NCI-H446 (cell line): ENCODE measurements around the gene NOP58.
"Not testable (repeated sequence)": the region's sequence is repeated elsewhere in the genome, so short reads cannot be mapped to it uniquely, and the experiment has no call there.

ENCODE experiments used
- DNase-seq, 2 experiments: peaks; one replicate each; lab custom pipeline; 2025; lab: John Stamatoyannopoulos, UW

Gene NOP58, protein sequence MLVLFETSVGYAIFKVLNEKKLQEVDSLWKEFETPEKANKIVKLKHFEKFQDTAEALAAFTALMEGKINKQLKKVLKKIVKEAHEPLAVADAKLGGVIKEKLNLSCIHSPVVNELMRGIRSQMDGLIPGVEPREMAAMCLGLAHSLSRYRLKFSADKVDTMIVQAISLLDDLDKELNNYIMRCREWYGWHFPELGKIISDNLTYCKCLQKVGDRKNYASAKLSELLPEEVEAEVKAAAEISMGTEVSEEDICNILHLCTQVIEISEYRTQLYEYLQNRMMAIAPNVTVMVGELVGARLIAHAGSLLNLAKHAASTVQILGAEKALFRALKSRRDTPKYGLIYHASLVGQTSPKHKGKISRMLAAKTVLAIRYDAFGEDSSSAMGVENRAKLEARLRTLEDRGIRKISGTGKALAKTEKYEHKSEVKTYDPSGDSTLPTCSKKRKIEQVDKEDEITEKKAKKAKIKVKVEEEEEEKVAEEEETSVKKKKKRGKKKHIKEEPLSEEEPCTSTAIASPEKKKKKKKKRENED

DNA sequence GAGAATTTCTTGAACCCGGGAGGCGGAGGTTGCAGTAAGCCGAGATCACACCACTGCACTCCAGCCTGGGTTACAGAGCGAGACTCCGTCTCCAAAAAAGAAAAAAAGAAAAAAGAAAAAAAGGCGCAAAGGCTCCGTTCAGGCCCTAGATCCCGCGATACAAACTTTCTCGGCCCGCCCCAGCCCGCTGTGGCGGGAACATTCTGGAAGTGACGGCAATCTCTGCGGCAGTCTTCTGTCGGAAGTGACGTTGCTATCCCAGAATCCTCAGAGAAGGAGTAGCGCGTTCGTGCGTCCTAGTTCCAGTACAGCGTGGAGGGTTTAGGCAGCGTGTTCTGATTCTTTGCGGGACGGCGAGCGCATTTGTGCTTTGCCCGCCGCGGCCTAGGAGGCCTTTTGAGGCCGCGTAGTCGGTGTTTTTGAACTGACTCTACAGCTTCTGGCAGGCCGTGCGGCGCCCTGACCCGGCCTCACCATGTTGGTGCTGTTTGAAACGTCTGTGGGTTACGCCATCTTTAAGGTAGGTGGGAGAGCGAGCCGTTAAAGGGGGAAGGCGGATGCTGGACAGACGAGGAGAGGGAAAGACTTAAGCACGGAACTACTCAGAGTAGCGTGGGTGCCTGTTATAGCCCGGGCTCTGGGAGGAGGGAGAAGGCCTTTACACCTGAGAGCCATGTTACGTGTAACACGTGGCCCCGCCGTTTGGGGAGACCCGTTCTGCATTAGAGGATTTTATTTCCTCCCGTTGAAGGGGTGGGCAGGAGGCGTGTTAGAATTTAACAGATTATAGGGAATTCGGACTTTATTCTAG, at the start of gene NOP58:
TSS of gene NOP58 (plus strand) at position 297 of the 811 bp plus-strand sequence. CDS start at position 476, 179 bp downstream.
- DNase-seq = peak; percentile 87 to 97

DNA sequence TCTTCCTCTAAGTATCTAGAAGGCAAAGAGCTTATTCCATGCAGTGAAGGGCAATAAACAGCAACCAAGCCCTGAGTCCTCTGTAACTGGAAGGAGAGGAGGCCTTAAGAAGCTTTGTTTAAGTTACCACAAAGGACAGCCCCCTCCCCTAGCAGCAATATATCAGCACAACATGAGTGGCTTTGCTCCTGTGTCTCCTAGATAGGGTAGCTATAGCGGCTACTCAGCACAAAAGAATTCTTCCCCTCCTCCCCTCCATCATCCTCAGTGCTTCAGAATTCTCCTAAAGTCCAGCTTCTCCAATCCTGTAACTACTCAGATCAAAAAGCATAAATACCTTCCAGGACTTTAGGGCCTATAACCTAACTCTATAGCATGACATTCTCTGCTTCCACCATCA, 43.7 kb upstream of the NOP58 start:
- no peak for DNase-seq

DNA sequence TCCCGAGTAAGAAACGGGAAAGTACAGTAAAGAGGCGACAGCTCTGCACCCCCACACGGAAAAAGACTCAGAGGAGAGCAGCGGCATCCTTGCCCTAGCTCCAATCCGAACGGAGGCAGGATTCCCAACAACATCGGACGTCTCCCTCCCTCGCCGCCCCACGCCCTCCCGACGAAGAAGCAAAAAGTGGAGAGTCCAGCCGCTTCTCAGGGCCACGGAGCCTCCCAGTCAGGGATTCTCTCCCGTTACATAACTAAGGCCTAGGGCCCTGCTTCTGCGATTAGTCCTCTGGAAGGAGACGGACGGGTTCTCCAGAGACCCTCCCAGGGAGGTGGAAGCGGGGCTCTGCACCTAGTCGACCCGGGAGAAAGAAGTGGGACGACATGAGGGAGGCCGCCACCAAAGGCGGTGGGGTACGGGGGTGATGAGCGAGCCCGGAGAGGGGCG, 27.8 kb upstream of the NOP58 start:
- no peak for DNase-seq

DNA sequence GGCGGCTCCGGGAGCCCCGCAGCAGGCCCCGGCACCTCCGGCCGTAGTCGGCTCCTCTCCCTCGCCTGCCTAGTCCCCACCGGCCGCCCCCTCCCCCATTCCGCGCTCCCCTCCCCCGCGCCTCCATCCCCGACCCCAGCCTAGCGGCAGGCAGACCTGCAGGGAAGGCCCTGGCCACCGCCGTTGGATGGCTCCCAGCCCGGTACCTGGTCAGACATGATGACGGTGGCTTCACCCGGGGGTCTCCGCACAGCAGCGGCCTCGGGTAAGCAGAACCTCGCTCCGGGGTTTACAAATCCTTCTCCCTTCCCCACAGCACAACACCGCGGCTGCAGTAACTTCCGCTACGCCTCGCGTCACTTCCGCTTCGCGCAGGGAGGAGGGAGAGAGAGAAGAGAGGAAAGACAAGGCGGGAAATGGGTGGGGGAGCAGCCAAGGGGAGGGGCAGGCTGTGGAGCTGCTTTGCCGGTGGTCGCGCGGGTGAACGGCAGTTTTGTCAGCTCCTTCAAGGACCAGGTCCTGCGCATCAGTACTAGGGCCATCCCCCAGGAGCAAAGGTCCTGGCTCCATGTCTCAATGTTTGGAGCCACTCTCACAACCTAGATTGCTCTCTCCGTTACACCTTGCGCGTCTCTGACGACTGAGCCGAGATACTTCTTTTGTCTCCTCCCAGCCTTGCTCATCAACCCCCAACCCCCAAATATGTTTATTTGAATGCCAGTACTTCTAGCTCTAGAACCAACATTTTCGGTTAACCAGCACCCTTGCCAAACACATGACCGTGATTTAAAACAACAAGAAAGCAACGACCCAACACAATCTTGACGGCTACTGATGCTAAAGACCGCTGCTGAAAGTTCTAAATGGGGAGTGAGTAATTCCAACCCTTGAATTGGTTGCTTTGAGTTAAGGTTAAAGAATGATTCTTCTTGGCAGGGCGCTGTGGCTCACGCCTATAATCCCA, 27.0 kb upstream of the NOP58 start, which contains the start of gene SUMO1:
TSS of gene SUMO1 (minus strand) at position 364 of the 964 bp plus-strand sequence. CDS start at position 218, 146 bp downstream.
- peak; percentile 89 to 90 for DNase-seq

DNA sequence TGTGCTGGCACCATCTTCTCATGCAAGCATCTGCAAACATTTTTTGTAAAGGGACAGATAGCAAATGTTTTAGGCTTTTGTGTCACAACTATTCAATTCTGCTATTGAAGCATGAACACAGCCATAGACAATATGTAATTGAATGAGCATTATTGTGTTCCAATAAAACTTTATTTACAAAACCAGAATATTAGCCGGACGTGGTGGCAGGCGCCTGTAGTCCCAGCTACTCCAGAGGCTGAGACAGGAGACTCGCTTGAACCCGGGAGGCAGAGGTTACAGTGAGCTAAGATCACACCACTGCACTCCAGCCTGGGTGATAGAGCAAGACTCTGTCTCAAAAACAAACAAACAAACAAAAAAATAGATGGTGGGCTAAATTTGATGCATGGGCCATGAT, 17.9 kb upstream of the NOP58 start:
- DNase-seq = not testable (repeated sequence)

DNA sequence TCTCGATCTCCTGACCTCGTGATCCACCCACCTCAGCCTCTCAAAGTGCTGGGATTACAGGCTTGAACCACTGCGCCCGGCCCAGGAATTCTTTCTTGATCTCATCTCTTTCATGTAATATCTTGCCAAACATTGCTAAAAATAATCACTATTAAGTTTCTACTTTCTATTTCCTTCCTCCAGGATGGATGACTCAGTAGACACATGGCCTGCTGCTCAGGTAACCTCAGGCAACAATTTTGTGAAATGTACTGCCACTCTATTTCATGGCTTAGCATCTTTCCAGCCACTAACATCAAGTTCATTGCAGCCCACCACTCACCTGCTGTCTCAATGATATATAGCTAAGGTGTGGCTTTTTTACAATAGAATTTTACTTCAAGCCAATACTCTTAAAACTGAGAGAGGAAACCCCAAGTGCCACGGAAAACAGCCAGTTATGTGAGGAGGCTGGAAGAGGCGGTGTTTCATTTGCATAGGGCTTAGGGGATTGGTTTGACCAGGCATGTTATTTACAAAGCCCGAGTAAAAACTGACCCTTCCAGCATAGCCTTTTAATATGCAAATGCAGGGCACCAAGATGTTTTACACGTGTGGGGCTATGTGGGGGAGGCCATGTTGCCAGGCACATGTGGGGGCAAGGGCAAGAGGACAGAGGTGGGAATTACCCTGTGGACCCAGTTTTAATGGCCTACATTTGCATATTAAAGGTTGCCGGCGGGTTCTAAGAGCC, 15.9 kb upstream of the NOP58 start:
- DNase-seq = no peak

DNA sequence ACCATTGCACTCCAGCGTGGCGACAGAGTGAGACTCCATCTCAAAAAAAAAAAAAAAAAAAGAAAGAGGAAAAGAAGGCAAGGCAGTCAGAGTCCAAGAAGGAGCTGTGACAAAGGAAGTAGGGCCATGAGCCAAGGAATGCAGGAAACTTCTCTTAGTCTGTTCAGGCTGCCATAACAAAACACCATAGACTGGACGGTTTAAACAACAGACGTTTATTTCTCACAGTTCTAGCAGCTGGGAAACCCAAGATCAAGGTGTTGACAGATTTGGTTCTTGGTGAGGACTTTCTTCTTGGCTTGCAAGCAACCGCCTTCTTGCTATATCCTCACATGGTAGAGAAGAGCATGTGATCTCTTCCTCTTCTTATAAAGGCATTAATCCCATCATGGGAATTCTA, 14.1 kb upstream of the NOP58 start:
- no peak for DNase-seq

DNA sequence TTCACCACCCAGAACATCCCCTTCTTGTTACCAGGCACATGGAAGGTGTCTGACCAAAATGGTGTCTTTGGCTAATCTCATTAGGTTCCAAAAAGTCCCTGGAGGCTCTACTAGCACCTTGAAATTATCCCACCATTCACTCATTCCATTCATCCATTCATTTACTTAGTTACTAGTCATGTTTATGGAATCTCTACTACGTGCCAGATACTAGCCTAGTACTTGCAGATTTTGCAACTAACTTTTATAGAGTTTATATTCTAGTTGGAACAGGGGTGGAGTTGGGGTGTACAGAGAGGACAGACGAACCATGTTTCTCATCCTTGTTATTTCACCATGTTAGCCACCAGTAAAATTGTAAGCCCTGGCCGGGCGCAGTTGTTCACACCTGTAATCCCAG, 4.0 kb upstream of the NOP58 start:
- DNase-seq = no peak

DNA sequence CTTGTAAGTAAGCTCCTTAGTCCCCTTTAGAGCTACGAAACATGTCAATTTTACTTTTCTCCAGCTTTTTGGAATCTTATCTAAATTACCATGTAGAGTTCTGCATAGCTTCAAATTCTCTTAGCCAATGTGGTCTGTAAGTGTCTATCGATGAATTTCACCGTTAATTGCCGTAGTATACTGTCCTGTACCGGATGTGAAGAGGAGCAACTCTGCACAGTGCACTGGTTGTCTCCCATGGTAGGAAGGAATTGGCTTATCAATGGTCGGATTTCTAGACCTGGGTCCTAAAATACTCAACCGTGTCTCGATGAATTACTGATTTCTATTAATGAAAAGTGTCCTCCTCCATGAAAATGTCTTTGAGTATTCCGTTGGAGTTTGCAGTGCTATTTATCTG, 1.9 kb downstream of the NOP58 start:
- peak in 1 of 2 experiments; percentile 7 for DNase-seq

DNA sequence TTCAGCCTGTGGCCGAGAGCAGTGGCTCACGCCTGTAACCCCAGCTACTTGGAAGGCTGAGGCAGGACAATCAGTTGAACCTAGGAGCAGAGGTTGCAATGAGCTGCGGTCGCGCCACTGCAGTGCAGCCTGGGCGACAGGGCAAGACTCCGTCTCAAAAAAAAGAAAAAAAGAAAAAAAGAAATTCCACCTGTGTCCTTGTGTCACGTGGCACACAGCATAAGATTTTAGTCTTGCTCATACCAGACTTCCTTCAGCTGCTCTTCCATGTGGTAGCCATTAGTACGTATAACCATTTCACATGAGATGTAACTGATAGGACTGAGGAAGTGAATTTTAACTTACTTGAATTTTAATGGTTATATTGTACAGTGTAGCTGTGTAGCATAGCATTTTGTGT, 4.0 kb downstream of the NOP58 start:
- no peak for DNase-seq

DNA sequence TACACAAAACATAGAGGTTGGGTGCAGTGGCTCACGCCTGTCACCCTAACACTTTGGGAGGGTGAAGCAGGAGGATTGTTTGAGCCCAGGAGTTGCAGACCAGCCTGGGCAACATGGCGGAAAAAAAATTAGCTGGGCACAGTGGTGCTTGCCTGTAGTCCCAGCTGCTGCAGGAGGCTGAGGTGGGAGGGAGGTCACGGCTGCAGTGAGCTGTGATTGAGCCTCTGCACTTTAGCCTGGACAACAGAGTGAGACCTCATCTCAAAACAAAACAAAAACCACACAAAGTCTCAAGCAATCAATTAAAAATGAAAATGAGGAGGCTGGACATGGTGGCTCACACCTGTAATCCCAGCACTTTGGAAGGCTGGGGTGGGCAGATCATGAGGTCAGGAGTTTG, 4.9 kb downstream of the NOP58 start:
- no peak for DNase-seq

DNA sequence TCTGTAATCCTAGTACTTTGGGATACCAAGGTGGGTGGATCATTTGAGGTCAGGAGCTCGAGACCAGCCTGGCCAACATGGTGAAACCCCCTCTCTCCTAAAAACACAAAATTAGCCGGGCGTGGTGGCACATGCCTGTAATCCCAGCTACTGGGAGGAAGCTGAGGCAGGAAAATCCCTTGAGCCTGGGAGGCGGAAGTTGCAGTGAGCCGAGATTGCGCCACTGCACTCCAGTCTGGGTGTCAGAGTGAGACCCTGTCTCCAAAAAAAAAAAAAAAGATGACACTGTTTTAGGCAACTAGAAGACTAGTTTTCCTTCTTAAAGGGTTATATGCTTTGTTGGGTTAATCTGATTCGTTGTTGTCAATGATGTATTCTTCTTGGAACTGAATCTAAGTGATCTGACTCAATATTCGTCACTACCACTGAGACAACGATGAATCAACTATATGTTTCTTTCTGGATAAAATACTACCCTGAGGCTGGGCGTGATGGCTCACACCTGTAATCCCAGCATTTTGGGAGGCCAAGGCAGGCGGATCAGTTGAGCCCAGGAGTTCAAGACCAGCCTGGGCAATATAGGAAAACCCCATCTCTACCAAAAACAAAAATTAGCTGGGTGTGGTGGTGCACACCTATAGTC, 10.6 kb downstream of the NOP58 start:
- not testable (repeated sequence) for DNase-seq

DNA sequence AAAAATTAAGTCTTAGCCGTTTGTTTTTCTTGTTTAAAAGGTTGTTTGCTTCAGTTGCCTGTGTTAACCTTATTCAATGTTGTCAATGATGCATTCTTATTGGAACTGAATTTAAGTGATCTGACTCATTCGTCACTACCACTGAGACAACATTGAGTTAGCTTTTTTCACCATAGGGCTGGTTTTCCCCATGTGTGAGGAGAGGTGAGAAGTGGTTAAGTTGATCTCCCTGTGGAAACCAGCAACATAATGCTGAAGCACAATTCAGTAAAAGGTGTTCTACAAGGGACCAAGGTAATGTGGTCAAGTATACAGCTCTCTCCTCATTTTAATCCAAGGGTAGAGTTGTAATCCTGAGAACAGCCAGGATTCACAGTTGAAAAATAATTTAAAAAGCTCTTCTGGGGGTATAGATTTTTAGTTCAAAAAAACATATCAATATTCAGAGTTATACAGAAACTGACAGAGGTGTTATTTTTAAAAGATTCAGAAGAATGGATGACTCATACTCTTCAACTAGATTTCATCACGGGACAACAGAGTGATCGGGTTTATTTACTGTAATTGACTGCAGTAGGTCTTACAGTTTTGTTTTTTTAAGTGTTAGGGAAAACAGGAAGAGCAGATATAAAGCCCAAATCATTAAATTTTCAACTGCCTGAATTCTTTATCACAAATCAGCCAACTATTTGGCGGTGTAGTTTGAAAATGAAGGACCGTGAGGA, 12.6 kb downstream of the NOP58 start:
- DNase-seq = no peak

DNA sequence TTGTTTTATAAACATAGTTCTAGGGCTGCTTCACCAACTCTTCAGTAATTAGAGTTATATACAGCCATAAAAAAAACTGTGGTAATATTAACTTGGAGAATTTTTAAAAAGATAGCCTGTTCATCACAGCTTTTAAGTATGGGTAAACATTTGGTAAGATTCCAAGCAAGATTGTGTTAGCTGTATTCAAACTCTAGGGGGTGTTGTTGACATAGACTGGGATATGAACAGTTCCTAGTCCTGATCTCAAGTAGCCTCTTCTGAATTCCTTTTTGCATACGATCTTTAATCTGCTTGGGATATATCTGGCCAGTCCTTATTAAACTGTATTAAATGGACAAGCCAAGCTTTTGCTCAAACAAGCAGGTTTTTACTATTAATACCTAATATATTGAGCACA, 13.4 kb downstream of the NOP58 start:
- peak in 1 of 2 experiments; percentile 45 for DNase-seq

DNA sequence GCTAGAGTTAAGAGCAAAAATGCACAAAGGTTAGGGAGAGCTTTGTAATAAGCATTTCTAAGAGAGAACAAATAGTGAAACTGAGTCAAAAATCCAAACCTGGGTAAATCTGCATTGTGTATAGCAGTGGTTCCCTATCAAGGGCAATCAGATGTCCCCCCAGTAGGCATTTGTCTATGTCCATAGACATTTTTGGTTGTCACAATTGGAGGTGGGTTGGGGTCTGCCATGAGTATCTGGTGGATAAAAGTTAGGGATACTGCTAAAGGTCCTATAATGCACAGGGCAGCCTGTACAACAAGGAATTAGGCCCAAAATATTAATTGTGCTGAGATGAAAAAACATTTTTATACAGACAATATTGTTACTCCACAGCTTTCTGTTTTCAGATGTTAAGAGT, 21.0 kb downstream of the NOP58 start:
- DNase-seq = no peak

DNA sequence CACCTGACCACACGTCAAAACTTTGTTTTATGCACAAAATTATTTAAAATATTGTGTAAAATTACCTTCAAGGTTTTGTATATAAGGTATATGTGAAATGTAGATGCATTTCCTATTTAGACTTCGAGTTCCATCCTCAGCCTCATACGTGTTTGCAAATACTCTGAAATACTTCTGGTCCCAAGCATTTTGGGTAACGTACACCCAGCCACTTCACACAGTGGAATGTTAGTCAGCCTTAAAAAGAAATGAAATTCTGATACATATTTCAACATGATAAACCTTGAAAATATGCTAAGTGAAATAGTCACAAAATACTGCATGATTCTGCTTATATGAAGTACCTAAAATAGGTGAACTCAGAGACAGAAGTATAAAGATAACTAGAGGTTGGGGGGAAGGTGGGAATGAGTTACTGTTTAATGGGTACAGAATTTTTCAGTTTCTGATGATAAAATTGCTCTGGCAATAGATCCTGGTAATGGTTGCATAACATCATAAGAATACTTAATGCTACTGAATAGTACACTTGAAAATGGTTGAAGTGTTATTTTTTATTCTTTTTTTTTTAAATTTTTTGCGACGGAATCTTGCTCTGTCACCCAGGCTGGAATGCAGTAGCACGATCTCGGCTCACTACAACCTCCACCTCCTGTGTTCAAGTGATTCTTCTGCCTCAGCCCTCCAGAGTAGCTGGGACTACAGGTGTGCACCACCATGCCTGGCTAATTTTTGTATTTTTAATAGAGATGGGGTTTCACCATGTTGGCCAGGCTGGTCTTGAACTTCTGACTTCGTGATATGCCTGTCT, 24.0 kb downstream of the NOP58 start:
- no peak for DNase-seq

DNA sequence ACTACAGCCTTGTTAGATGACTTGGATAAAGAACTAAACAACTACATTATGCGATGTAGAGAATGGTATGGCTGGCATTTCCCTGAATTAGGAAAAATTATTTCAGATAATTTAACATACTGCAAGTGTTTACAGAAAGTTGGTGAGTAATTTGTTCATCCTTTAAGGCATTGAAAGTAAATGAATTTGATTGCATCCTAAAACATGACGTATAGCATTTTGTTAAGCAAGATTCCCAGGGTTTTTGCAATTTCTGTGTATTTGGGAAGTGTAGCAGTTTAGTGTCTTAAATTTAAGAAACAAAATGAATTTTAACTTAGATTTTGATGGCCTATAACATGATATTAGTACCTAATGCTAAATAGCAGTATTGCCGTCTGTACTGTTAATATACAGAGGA, 24.8 kb downstream of the NOP58 start:
- DNase-seq = no peak

DNA sequence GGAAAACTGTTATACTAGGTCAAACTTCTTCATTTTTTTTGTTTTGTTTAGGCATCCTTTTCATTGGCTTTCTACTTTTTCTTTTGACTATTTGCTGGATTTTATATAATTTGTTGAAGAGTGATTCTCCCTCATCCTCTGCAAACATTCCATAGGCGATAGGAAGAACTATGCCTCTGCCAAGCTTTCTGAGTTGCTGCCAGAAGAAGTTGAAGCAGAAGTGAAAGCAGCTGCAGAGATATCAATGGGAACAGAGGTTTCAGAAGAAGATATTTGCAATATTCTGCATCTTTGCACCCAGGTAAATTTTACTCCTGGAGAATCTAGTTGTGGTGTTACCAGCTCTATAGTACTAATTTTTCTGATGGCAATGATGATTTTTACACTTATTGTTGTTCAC, 25.4 kb downstream of the NOP58 start:
- no peak for DNase-seq

DNA sequence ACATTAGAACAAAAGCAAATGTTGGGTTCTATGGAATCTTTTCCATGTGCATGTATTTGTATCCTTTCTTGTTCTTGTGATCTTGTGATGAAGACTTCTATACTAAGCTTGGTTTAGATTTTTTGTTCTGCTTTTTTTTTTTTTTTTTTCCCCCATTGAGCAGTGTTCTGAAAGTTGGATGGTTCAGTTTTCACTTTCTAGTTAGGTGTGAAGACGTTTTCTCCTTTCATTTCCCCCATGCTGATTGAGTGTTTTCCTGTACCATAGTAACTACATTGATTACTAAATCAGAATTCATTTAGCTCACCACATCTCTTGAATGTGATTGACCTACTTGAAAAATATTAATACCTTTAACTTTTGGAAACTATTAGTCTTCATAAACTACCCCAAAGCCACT, 34.1 kb downstream of the NOP58 start:
- no peak for DNase-seq
